Left lung (tissue), 10 donors: ENCODE data around the gene LRRK1. TPM values are rescaled to one million over a fixed set of nuclear protein-coding genes. Genes with fewer than 3 reads are reported as not detected.

Experiments used
- ATAC-seq: fragments of 200-7000 bp; cut with Tn5 transposase; one replicate; pipeline ENCODE4 v1.9.1; 2020; ENCODE audit warnings: moderate library complexity
- DNase-seq, 4 donors: peaks; one replicate each; pipeline ENCODE4 v3.0.0-alpha.2; 2013 to 2020
- H3K27ac ChIP-seq, 2 donors: fragments of 200-600 bp; sonication (generic) in 1 of 2; one replicate each; pipeline versions ENCODE4 v1.5.0 to v1.8.0; 2020 to 2021
- H3K27me3 ChIP-seq, 2 donors: fragments of 200-600 bp; sonication (generic) in 1 of 2; one replicate each; pipeline versions ENCODE4 v1.5.0 to v1.8.0; 2020 to 2021
- H3K36me3 ChIP-seq, 2 donors: fragments of 200-600 bp; sonication (generic) in 1 of 2; one replicate each; pipeline versions ENCODE4 v1.5.0 to v1.8.0; 2020 to 2021
- H3K4me1 ChIP-seq, 2 donors: fragments of 200-600 bp; one replicate each; pipeline ENCODE4 v1.8.0; 2021
- H3K4me3 ChIP-seq, 2 donors: fragments of 200-600 bp; sonication (generic) in 1 of 2; one replicate each; pipeline versions ENCODE4 v1.5.0 to v1.8.0; 2020 to 2021; ENCODE audit warnings: mild to moderate bottlenecking in 1 of 2
- H3K9me3 ChIP-seq, 2 donors: fragments of 200-600 bp; sonication (generic) in 1 of 2; one replicate each; pipeline versions ENCODE4 v1.5.0 to v1.8.0; 2020 to 2021
- CTCF ChIP-seq, 2 donors: fragments of 200-600 bp; sonication (generic) in 1 of 2; IDR thresholded peaks; one replicate each; pipeline versions ENCODE4 v1.5.0 to v1.8.0; 2021; ENCODE audit warnings: antibody characterized with exemption in 2 of 2
- intact Hi-C, 2 donors: fragments of 100-400 bp; cut with DNase I; formaldehyde crosslinking; loops; one replicate each; pipeline versions ENCODE4 v1.11.2 to v1.14.2; 2022
- polyA plus RNA-seq, 6 donors: library from polyadenylated mRNA; unstranded; fragments of 120-200 nt; gene quantifications; one replicate each; pipeline ENCODE4 v1.2.1, GENCODE V29; 2013; ENCODE audit not compliant: insufficient read length in 6 of 6
- total RNA-seq, 2 donors: library from RNA; stranded (reverse); fragmentation: NEBNext Ultra II Directional; extraction: Animal tissue kit (Norgen Biotek cat#: 25700); gene quantifications; one replicate each; pipeline ENCODE4 v1.2.1, GENCODE V29; 2021
- donor health status: DM: no; HTN: yes; CAD: no.
- donor health status: DM: no; HTN: no; CAD: no.

LRRK1 gene
- total and polyA plus RNA-seq, 8 donors = 1.9 to 24.2 (median 3.0) TPM

GRCh38 chr15:100911086-100911485 lies 8.1 kb upstream of the LRRK1 start:
- Histone ChIP-seq H3K36me3 (no peaks in the 10 kb centered on the region), H3K9me3 (no peaks in the 10 kb centered on the region), H3K4me3 (no peak overlapping the region), H3K27me3 (no peaks in the 10 kb centered on the region), H3K27ac (no peak overlapping the region), H3K4me1 (peaks cover 0 to 9% of the 10 kb centered on the region in 2 donors)
- ATAC-seq (no peak), DNase-seq (no peak)
- intact Hi-C loops = no loop called here
- no peak for TF ChIP-seq CTCF (IDR thresholded peaks at IDR 0.05)

- DNase-seq (peak in 1 of 4 donors; percentile 64), ATAC-seq (no peak)
- H3K36me3 ChIP-seq = no peaks in the 10 kb centered on the region
- H3K27ac ChIP-seq = no peak overlapping the region
- H3K4me3 ChIP-seq = no peak overlapping the region
- H3K4me1 ChIP-seq = peaks cover 0 to 20% of the 10 kb centered on the region in 2 donors
- no peak for TF ChIP-seq CTCF (IDR thresholded peaks at IDR 0.05)
- H3K27me3 ChIP-seq = peaks cover 0 to 15% of the 10 kb centered on the region in 2 donors
- H3K9me3 ChIP-seq = no peaks in the 10 kb centered on the region
- intact Hi-C loops = no loop called here
Observed at GRCh38 chr15:100913961-100914360, 5.2 kb upstream of the LRRK1 start.

GRCh38 chr15:100914876-100915275 lies 4.3 kb upstream of the LRRK1 start:
- DNase-seq (peak in 1 of 4 donors; percentile 51), ATAC-seq (peak; percentile 48)
- peaks cover 0 to 17% of the 10 kb centered on the region in 2 donors for H3K27me3 ChIP-seq
- no peak for TF ChIP-seq CTCF (IDR thresholded peaks at IDR 0.05)
- no peaks in the 10 kb centered on the region for H3K9me3 ChIP-seq
- H3K27ac ChIP-seq = no peak overlapping the region
- peaks cover 0 to 21% of the 10 kb centered on the region in 2 donors for H3K4me1 ChIP-seq
- no peak overlapping the region for H3K4me3 ChIP-seq
- intact Hi-C loops = loop anchor here in 1 of 2 donors (5.0 kb wide), 1 partner anchor 92 kb away; no protein-coding TSS in a partner anchor
- H3K36me3 ChIP-seq = no peaks in the 10 kb centered on the region

- no peaks in the 10 kb centered on the region for H3K36me3 ChIP-seq
- intact Hi-C loops = loop anchor here in 1 of 2 donors (5.0 kb wide), 1 partner anchor 89 kb away; no protein-coding TSS in a partner anchor
- peak; percentile 93 to 96 for TF ChIP-seq CTCF (IDR thresholded peaks at IDR 0.05)
- H3K9me3 ChIP-seq = no peaks in the 10 kb centered on the region
- ATAC-seq (peak; percentile 94), DNase-seq (peak; percentile 53 to 98 (median 78))
- H3K4me3 ChIP-seq = peak overlapping the region; percentile 57 to 67
- H3K27ac ChIP-seq = peak overlapping the region; percentile 59 to 62
- H3K4me1 ChIP-seq = peaks cover 0 to 54% of the 10 kb centered on the region in 2 donors
- peaks cover 0 to 23% of the 10 kb centered on the region in 2 donors for H3K27me3 ChIP-seq
Observed at GRCh38 chr15:100918034-100918689, 995 bp upstream of the LRRK1 start.
